GM10266 (cell line): ENCODE data around the gene ANKRD63.

Source experiments
- DNase-seq: peaks from one replicate; pipeline ENCODE4 v3.0.0; 2012; ENCODE audit errors: extremely low spot score
- TF ChIP-seq, protein P1 (sequence below): IDR thresholded peaks from 2 replicates; pipeline ENCODE4 v1.5.1; 2012; ENCODE audit warnings: mild to moderate bottlenecking, low read depth; ENCODE audit not compliant: control insufficient read depth, insufficient read depth; ENCODE audit errors: missing control alignments

The ANKRD63 gene

DNA sequence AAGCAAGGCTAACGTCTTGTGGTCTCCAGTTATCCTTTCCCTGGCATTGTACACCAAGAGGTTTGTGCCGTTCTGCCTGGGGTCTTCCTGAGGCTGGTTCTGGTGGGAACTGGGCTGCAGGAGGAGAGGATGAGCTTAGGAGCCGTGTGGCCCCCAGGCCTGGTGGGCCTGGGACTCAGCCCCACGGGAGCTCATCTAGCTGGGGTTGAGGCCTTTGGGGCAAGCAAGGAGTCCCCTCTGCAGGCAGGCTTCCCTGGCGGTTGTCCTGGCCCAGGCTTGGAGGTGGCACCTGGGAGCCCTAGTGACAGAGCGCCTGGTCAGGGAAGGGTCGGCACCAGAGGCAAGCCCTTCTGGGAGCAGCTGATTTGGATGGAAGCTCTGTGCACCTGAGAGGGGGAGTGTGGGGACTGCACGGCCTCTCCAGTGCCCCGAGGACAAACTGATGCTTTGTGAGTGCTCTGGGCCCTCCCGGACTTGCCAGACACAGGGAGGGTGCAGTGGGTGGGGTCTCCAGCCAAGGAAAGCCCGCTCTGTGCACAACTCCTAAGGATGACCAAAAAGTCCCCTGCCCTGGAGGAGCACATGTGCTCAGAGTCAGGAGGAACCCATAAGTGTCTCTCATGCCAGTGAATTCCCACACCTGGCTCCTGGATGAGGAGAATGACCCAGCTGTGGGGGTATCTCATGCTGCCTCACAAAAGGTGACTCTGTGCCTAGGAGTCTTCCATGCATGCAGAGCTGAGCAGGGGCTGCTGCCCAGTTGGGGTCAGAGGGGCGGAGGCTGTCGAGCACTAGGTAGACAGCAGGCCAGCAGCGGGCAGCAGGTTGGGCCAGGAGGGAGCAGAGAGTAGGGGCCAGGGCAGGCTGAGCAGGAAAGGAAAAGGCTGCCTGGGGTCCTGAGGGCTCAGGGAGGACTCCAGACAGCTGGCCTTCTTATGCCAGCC lies 41.3 kb downstream of the ANKRD63 start:
- TF ChIP-seq, protein P1, sequence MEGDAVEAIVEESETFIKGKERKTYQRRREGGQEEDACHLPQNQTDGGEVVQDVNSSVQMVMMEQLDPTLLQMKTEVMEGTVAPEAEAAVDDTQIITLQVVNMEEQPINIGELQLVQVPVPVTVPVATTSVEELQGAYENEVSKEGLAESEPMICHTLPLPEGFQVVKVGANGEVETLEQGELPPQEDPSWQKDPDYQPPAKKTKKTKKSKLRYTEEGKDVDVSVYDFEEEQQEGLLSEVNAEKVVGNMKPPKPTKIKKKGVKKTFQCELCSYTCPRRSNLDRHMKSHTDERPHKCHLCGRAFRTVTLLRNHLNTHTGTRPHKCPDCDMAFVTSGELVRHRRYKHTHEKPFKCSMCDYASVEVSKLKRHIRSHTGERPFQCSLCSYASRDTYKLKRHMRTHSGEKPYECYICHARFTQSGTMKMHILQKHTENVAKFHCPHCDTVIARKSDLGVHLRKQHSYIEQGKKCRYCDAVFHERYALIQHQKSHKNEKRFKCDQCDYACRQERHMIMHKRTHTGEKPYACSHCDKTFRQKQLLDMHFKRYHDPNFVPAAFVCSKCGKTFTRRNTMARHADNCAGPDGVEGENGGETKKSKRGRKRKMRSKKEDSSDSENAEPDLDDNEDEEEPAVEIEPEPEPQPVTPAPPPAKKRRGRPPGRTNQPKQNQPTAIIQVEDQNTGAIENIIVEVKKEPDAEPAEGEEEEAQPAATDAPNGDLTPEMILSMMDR = no peak

DNA sequence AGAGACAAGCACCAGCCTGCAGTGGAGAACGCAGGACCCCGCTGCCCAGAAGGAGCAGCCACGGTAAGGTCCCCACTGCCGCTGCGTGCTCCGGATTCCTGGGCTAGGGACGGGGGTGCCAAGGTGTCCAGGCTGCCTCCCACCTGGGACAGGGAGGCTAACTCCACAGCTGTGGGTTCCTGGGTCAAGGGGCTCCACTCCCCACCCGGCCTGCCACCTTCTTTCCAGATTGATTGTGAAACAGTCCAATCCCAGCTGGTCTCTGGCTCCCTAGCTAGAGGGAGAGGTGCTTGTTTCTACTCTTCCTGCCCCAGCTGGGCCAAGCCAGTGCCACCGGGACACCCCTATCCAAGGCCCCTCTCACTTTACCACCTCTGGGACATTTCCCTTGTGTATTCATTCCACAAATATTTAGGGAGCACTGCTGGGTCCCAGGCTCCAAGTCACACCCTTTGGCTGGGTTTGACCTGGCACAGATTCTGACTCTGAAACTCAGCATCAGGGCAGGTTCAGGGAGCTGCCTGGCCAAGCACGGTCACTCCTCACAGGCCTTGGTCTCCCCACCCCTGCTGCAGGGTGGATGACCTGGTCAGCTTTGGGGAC lies 42.1 kb downstream of the ANKRD63 start:
- TF ChIP-seq, protein P1 = no peak
- peak; percentile 25 for DNase-seq

More for the DNA sequence above, 41.3 kb downstream of the ANKRD63 start:
- DNase-seq = peak; percentile 19

DNA sequence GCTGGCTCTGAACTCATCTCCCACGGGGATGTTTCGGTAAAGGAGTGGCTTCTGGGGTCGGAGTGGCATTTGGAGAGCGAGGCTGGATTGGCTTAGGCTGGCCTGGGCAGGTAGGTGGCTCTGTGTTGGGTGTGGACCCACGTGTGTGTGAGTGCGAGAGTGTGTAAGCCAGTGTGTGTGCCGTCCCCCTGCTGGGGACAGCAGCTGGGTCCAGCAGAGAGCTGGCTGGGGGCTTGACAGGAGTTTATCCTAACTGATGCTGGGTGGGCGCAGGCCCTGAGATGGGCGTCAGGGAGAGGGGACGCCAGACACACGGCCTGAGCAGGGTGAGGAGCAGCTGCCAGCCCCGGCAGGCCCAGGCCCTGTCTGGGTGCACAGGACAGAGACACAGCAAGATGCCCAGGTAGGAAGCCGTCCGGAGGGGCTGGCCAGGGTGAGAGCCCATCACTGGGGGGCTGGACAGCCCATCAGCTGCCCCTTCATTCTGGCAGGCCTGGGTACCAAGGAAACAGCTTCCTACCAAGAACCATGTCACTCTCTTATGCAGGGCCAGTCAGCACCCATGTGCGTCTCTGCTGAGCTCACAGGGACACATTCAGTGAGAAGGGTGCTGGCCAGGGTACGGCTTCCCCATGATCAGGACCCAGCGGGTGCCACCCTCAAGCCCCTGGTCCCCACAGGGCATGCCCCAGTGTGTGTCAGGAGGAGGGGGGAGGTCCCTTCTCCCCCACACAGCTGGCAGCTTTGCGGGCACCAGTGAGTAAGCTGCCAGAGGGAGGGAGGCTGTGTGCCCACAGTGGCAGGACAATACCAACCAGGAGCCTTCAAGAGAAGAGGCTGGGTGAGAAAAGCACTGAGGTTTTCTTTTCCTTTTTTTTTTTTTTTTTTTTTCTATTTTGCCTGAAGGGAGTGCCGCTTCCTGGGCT lies 42.9 kb downstream of the ANKRD63 start:
- TF ChIP-seq, protein P1 = no peak
- peak; percentile 25 for DNase-seq

DNA sequence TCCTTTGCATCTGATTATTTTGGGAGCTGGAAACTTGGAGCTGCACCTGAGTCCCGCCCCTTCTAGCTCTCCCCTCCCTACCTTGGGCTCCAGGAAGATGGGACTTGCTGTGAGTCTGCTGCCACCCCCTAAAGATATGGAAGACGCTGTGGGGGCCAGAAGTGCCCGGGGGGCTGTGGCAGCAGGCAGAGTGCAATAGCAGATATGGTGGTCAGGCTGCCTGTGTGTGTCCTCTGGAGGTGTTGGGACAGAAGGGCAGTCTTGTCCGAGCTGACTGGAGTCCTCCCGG lies 43.5 kb downstream of the ANKRD63 start:
- TF ChIP-seq, protein P1 = no peak
- DNase-seq = peak; percentile 45

DNA sequence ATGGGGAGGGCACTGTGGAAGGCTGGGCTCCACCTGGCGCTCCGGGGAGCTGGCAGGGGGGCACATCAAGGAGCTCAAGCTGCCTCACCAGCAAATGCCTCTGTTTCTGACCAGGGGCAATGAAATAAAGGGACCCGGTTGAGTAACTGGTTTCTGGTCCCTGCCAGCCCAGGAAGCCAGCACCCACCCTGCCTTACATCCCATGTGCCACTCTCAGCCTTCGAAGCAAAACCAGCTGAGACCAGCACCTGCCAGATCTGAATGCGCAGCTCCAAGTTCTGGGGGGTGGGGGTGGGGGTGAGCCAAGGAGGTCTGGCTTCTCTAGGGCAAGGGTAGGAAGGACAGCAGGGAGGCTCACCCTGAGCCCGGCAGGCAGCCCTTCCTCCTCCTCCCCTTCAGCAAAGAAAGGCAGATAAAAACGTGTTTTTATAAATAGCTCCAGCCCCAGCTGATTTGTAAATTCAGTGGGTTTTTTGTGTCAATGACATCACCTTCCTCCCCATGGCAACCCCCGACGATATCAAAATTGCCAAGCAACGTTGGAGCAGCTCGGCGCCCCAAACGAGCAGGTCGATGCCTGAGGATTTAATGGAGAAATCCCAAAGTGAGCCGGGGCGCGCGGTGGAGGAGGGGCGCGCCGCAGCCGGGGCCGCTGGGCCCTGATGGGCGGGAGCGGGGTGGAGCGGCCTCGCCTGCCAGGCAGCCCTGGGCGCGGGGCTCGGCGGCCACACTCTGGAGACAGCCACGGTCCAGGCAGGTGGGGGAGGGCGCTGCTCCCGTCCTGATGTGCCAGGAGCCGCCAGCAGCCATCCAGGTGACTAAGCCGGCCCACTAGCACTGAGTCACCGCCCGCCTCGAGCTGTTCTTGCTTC lies 44.1 kb downstream of the ANKRD63 start, which contains the start of gene PAK6:
Gene PAK6 (plus strand): TSS at position 532 of the 872 bp plus-strand sequence. CDS start 25,723 bp downstream, outside the sequence.
- TF ChIP-seq, protein P1 = no peak
- DNase-seq = peak; percentile 69

DNA sequence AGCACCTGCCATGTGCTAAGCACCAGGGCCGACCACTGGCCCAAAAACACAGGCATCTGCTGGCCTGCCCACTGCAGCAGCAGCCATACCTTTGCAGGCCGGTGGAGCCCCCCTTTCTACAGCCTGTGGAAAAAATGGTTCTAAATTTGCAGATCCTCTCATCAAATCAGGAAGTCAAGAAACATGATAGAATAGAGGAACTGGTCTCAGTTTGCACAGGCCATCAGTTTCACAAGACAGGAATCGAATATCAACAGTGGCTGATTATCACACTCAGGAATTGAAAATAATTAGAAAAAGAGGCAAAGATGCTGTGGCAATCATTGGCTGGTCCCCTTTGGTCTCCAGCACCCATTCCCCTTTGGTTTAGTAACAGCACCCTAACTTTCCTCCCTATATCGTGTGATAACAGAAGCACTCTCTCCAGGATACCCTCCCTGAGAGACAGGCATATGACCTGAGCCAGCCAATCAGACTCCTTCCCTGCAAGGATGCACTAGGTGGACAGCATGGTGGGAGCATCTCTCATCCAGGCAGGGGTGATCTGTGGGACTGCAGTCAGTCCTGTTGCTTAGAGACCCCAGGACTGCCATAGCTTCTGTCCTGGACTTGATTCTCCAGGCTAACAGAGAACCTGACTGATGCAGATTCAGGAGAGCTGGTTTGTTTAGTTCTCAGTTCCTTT lies 47.5 kb downstream of the ANKRD63 start:
- peak; percentile 35 for DNase-seq
- TF ChIP-seq, protein P1 = no peak
